Measurements from ENCODE around the gene ELANE. TPM values are rescaled to one million over a fixed set of nuclear protein-coding genes. Genes with fewer than 3 reads are reported as not detected.
A peak's percentile ranks its signal among the peaks of the same experiment; 100 is the strongest.

ELANE gene
- total and polyA plus RNA-seq, 9 of the 15 experiments (the other 6 are each of a cell fraction or from before 2014, with no cell fraction given): not detected

DNA sequence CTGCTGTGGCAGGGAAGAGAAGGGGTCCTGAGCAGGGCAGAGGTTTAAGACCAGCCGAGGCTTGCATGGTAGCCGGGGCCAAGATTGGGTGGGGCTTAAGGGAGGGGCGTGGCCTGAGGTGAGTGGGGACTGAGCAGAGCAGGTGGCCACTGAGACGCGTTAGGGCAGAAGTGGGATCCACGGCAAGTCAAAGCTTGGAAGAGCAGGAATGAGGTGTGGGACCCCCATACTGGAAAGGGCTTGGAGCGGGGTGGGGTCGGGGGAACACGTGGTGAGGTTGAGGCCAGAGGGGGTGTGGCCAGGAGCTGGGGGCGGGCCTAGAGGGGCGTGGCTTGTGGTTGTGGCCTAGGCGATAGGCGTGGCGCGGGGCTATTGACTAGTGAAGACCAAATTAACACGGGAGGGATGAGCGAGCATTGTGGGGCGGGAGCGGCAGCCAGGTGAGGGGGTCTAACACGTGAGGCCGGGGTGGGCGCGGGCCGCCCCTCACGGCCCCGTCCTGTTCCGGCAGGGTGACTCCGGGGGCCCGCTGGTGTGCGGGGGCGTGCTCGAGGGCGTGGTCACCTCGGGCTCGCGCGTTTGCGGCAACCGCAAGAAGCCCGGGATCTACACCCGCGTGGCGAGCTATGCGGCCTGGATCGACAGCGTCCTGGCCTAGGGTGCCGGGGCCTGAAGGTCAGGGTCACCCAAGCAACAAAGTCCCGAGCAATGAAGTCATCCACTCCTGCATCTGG is 10.6 kb downstream of the ELANE start (continued):
- TF ChIP-seq, protein P1, sequence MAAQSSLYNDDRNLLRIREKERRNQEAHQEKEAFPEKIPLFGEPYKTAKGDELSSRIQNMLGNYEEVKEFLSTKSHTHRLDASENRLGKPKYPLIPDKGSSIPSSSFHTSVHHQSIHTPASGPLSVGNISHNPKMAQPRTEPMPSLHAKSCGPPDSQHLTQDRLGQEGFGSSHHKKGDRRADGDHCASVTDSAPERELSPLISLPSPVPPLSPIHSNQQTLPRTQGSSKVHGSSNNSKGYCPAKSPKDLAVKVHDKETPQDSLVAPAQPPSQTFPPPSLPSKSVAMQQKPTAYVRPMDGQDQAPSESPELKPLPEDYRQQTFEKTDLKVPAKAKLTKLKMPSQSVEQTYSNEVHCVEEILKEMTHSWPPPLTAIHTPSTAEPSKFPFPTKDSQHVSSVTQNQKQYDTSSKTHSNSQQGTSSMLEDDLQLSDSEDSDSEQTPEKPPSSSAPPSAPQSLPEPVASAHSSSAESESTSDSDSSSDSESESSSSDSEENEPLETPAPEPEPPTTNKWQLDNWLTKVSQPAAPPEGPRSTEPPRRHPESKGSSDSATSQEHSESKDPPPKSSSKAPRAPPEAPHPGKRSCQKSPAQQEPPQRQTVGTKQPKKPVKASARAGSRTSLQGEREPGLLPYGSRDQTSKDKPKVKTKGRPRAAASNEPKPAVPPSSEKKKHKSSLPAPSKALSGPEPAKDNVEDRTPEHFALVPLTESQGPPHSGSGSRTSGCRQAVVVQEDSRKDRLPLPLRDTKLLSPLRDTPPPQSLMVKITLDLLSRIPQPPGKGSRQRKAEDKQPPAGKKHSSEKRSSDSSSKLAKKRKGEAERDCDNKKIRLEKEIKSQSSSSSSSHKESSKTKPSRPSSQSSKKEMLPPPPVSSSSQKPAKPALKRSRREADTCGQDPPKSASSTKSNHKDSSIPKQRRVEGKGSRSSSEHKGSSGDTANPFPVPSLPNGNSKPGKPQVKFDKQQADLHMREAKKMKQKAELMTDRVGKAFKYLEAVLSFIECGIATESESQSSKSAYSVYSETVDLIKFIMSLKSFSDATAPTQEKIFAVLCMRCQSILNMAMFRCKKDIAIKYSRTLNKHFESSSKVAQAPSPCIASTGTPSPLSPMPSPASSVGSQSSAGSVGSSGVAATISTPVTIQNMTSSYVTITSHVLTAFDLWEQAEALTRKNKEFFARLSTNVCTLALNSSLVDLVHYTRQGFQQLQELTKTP (IDR thresholded peaks at IDR 0.05; ENCODE audit: low read depth in 1 of 2, partially characterized antibody in 2 of 2): no peak
- TF ChIP-seq ZFX (CRISPR knock-in tag; IDR thresholded peaks at IDR 0.05) (peak; percentile 55), FOXM1 (IDR thresholded peaks at IDR 0.05; ENCODE audit: low read depth) (no peak), FOXM1 (CRISPR knock-in tag; IDR thresholded peaks at IDR 0.05; ENCODE audit: low read depth) (0 out of 2 replicates have a peak, but pooled peaks have one; percentile 12), ZNF174 (CRISPR knock-in tag; IDR thresholded peaks at IDR 0.05) (no peak), POLR2AphosphoS5 (IDR thresholded peaks at IDR 0.05; ENCODE audit: control insufficient read depth, insufficient read depth, low read depth, low read length) (peak; percentile 27; the same call in 1 of the 2 replicates), SMAD3 (CRISPR knock-in tag; conservative IDR thresholded peaks at IDR 0.05) (no peak), RBFOX2 (IDR thresholded peaks at IDR 0.05; ENCODE audit: low read depth, low read length) (peak; percentile 71), PTBP1 (IDR thresholded peaks at IDR 0.05; ENCODE audit: low read depth, low read length) (no peak), HDGF (IDR thresholded peaks at IDR 0.05) (peak; percentile 89; the same call in 1 of the 2 replicates), HDAC1 (IDR thresholded peaks at IDR 0.05) (peak in 1 of 2 experiments; percentile 93; a peak in 2 of 4 replicates), ERF (CRISPR knock-in tag; IDR thresholded peaks at IDR 0.05) (0 out of 2 replicates have a peak, but pooled peaks have one; percentile 19), CCNT2 (IDR thresholded peaks at IDR 0.05; ENCODE audit: borderline replicate concordance, extremely low read depth, insufficient read length, low read depth, low read length) (peak; percentile 56), NONO (IDR thresholded peaks at IDR 0.05; ENCODE audit: low read depth in 2 of 2, low read length in 1 of 2) (peak in 1 of 2 experiments; percentile 29; a peak in 1 of 4 replicates), TEAD1 (CRISPR knock-in tag; IDR thresholded peaks at IDR 0.05) (peak in 1 of 2 experiments; percentile 26; a peak in 1 of 4 replicates), MEF2D (tag; conservative IDR thresholded peaks at IDR 0.05; ENCODE audit: low read depth) (no peak), ZNF133 (CRISPR knock-in tag; IDR thresholded peaks at IDR 0.05) (no peak), ZZZ3 (IDR thresholded peaks at IDR 0.05) (no peak), EGR1 (conservative IDR thresholded peaks at IDR 0.05) (peak; percentile 97), NFXL1 (CRISPR knock-in tag; IDR thresholded peaks at IDR 0.05) (no peak)
- TF ChIP-seq, protein P2, sequence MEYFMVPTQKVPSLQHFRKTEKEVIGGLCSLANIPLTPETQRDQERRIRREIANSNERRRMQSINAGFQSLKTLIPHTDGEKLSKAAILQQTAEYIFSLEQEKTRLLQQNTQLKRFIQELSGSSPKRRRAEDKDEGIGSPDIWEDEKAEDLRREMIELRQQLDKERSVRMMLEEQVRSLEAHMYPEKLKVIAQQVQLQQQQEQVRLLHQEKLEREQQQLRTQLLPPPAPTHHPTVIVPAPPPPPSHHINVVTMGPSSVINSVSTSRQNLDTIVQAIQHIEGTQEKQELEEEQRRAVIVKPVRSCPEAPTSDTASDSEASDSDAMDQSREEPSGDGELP (CRISPR knock-in tag; IDR thresholded peaks at IDR 0.05; ENCODE audit: borderline replicate concordance): peak; percentile 58
- TF ChIP-seq, protein P3, sequence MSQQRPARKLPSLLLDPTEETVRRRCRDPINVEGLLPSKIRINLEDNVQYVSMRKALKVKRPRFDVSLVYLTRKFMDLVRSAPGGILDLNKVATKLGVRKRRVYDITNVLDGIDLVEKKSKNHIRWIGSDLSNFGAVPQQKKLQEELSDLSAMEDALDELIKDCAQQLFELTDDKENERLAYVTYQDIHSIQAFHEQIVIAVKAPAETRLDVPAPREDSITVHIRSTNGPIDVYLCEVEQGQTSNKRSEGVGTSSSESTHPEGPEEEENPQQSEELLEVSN (IDR thresholded peaks at IDR 0.05; ENCODE audit: borderline replicate concordance in 1 of 2, extremely low read depth in 1 of 2, insufficient read depth in 1 of 2, insufficient read length in 1 of 2, low read depth in 1 of 2, low read length in 1 of 2, poor library complexity in 1 of 2, severe bottlenecking in 1 of 2): peak; percentile 63 to 77
